GM13976 (cell line): ENCODE measurements around the gene TF.

Source experiments
- DNase-seq: peaks from one replicate; pipeline ENCODE4 v3.0.0; 2012; ENCODE audit warnings: low spot score
- CTCF ChIP-seq: IDR thresholded peaks from 2 replicates; pipeline ENCODE4 v1.5.1; 2012; ENCODE audit warnings: borderline replicate concordance, mild to moderate bottlenecking; ENCODE audit not compliant: insufficient read depth; ENCODE audit errors: extremely low read depth, missing control alignments, control extremely low read depth
- in situ Hi-C: fragments of 300-500 bp; cut with MboI; formaldehyde crosslinking; loops from one replicate; pipeline ENCODE4 v1.12.0; 2022; ENCODE audit warnings: low sequenced_read_pairs, mixed read lengths, inconsistent platforms; ENCODE audit not compliant: unreplicated experiment

TF gene

GRCh38 chr3:133763797-133764683, 17.8 kb downstream of the TF start:
- TF ChIP-seq CTCF: no peak
- in situ Hi-C loops: no loop called here
- no peak for DNase-seq

DNA sequence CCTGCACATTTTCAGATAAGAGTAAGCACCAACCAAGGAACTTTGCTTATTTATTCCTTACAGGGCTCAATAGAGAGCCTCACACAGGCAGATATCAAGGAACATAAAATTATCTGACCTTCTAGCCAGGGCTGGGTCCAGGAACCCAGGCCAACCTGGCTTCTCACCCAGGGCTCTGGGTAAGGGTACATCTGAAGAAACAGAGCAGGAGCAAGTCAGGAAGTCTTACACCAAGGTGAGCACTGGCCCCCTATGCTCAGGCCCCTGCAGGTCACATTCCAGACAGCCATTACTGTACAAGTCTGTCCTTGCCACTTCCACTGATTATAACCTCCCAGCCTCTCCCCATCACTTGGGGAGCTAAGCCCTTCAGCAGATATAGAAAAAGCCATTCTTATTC, 19.1 kb downstream of the TF start:
- in situ Hi-C loops: no loop called here
- DNase-seq: no peak
- TF ChIP-seq CTCF: no peak

GRCh38 chr3:133767607-133768006, 21.4 kb downstream of the TF start:
- in situ Hi-C loops: no loop called here
- no peak for DNase-seq
- no peak for TF ChIP-seq CTCF

- TF ChIP-seq CTCF: no peak
- in situ Hi-C loops: no loop called here
These were observed 23.3 kb downstream of the TF start for GRCh38 chr3:133769536-133769935.

DNA sequence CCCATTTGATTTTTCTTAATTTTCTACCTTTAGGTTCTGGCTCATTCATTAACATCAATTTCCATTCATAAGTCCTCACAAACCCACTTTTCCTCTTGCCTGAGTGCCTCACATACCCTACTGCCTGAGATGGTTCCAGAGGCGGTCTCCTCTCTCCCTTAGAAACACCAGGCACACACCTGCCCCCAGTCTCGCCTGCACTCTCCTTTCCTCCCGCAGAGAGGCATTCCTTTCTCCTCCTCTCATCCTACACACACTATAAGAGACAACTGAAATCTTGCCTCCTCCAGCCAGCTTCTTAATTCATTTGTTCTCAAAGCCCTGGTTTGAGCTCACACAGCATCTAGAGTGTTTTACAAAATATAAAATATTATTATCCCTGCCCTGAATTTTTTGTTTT, 27.5 kb downstream of the TF start:
- in situ Hi-C loops: no loop called here
- DNase-seq: no peak
- no peak for TF ChIP-seq CTCF

More at GRCh38 chr3:133769536-133769935, 23.3 kb downstream of the TF start:
- no peak for DNase-seq

DNA sequence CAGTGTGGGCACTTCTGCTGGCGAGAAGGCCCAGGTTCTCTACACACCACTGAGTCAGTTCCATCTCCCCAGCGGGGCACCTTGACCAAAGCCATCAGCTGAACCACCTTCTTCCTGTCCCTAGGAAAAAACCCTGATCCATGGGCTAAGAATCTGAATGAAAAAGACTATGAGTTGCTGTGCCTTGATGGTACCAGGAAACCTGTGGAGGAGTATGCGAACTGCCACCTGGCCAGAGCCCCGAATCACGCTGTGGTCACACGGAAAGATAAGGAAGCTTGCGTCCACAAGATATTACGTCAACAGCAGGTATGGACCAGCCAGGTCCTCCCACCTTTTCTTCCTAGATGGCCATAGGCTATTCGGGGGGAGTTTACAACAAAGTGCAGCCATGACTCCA, 29.1 kb downstream of the TF start:
- TF ChIP-seq CTCF: no peak
- in situ Hi-C loops: no loop called here
- no peak for DNase-seq
